ENCODE results near the gene PIGH. TPM values are rescaled to one million over a fixed set of nuclear protein-coding genes. Genes with fewer than 3 reads are reported as not detected.

PIGH gene
- total RNA-seq, 1 donor, result 16.8 TPM

DNA sequence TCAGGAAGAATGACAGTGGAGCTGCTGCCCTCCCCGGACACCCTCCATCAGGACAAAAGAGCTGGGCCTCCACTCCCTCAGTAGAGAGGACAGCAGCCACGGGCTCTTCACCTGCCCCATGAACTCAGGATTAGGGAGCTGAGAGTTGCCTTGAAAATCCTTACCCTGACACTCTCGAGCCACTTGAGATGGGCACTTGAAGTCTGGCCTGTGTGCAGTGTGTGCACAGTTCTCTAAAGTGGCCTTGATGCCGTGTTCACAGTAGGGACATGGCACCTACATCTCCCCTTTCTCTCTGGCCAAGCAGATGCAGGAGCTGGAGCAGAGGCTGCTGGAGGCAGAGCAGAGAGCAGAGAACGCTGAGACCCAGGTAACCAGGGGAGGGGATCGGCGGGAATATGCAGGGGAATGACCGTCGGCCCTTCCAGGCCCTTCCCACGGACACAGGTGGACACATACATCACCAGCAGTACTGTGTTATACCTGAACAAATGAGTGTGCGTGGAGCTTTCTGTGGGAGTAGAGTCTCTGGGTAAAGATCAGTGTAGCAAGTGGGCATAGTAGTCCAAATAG, 44.5 kb downstream of the PIGH start:
- TF ChIP-seq, protein P1, sequence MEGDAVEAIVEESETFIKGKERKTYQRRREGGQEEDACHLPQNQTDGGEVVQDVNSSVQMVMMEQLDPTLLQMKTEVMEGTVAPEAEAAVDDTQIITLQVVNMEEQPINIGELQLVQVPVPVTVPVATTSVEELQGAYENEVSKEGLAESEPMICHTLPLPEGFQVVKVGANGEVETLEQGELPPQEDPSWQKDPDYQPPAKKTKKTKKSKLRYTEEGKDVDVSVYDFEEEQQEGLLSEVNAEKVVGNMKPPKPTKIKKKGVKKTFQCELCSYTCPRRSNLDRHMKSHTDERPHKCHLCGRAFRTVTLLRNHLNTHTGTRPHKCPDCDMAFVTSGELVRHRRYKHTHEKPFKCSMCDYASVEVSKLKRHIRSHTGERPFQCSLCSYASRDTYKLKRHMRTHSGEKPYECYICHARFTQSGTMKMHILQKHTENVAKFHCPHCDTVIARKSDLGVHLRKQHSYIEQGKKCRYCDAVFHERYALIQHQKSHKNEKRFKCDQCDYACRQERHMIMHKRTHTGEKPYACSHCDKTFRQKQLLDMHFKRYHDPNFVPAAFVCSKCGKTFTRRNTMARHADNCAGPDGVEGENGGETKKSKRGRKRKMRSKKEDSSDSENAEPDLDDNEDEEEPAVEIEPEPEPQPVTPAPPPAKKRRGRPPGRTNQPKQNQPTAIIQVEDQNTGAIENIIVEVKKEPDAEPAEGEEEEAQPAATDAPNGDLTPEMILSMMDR (IDR thresholded peaks at IDR 0.05; ENCODE audit: insufficient read depth, low read length), result no peak
- no peak for DNase-seq (ENCODE audit: low read depth)
- no peak overlapping the region for H3K4me3 ChIP-seq (ENCODE audit: low read depth, low read length)

DNA sequence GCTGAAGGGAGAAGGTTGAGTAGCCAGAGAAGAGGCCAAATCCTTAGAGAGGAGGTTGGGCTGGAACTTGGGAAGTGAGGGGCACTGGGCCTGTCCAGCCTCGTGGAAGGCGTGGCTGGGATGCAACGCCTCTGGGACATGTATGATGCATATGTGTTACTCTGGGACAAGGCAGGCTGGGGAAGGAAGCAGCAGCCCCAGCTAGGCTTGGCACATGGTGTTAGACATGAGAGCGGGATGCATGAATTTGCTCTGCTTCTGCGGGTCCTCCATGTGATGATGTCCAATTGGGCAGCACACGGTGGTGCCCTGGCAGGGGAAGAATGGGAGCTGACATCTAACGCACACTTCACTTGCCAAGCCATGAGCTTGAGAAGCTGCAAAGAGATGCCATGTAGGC, 45.7 kb downstream of the PIGH start:
- DNase-seq (ENCODE audit: low read depth), result no peak
- TF ChIP-seq, protein P1 (IDR thresholded peaks at IDR 0.05; ENCODE audit: insufficient read depth, low read length), result no peak
- H3K4me3 ChIP-seq (ENCODE audit: low read depth, low read length), result no peak overlapping the region

DNA sequence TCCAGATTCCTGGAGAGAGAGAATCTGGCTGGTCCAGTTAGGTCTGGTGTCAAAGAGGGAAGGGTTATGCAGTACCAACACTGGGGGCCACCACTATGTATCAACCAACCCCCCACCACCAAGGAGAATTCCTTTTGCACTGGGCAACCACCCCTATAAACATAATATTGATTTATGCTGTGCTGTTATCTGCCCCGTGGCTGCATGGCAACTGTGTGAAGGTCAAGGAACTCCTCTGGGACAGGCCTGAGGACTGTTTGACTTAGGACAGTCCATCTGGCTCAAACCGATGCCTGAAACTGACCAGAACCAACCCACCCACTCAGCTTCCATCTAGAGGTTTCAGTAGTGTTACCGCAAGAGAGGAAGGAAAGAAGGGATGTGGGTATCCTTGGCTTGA, 46.5 kb downstream of the PIGH start:
- no peak for DNase-seq (ENCODE audit: low read depth)
- TF ChIP-seq, protein P1 (IDR thresholded peaks at IDR 0.05; ENCODE audit: insufficient read depth, low read length), result no peak
- H3K4me3 ChIP-seq (ENCODE audit: low read depth, low read length), result no peak overlapping the region

DNA sequence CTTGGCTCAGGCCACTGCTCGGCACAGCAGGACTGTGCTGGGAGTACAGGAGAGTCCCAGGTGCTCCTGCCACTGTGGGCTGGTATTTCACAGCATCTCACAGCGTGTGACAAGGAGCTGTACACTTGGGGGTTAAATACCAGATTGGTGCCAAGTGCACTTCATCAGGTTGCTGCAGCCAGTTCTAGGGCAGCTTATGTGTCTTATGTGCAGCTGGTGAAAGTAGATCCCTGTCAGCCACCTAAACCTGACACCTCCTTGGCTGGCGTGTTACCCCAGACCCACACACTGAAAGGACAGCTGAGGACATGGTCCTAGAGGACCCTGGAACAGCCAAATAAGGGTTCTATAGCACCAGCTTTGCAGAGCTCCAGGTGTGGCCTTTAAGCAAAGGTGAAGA, 48.1 kb downstream of the PIGH start:
- DNase-seq (ENCODE audit: low read depth), result no peak
- TF ChIP-seq, protein P1 (IDR thresholded peaks at IDR 0.05; ENCODE audit: insufficient read depth, low read length), result no peak
- H3K4me3 ChIP-seq (ENCODE audit: low read depth, low read length), result no peak overlapping the region

DNA sequence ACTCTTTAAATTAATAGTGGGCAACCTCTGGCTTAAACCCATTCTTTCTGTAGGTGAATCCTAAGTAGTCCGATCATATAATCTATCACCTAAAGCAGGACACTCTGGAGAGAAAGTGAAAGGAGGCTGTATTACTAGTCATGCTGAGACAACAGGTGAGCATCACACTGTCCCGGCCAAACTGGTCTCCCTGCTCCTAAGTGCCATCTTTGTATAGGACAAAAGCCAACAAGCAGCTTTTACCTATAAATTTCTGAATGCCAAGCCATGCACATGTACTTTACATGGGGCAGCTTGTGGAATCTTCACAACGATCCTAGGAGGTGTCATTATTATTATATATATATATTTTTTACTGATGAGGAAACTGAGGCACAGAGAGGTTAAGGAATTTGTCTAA, 48.9 kb downstream of the PIGH start:
- no peak for DNase-seq (ENCODE audit: low read depth)

DNA sequence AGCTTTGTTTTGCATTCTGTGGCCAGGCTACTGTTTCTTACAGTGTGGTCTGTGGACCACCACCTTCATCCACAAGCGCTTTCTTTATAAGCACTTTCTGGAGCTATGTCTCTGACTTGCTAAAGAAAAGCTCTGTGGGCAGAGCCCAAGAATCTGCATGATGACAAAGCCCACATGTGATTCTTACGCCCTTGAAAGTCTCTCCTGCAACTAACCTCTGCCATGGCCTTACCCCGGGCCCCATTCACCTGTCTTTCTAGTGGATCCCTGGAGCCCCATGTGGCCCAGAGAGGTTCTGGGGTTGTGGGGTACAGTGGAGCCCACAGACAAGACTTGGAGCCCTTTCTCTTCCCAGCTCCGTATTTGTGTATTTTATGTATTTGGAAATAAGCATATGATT, 50.3 kb downstream of the PIGH start:
- no peak overlapping the region for H3K4me3 ChIP-seq (ENCODE audit: low read depth, low read length)
- DNase-seq (ENCODE audit: low read depth), result no peak
- TF ChIP-seq, protein P1 (IDR thresholded peaks at IDR 0.05; ENCODE audit: insufficient read depth, low read length), result no peak

More for the DNA sequence above, 48.9 kb downstream of the PIGH start:
- H3K4me3 ChIP-seq (ENCODE audit: low read depth, low read length), result no peak overlapping the region
- TF ChIP-seq, protein P1 (IDR thresholded peaks at IDR 0.05; ENCODE audit: insufficient read depth, low read length), result no peak

DNA sequence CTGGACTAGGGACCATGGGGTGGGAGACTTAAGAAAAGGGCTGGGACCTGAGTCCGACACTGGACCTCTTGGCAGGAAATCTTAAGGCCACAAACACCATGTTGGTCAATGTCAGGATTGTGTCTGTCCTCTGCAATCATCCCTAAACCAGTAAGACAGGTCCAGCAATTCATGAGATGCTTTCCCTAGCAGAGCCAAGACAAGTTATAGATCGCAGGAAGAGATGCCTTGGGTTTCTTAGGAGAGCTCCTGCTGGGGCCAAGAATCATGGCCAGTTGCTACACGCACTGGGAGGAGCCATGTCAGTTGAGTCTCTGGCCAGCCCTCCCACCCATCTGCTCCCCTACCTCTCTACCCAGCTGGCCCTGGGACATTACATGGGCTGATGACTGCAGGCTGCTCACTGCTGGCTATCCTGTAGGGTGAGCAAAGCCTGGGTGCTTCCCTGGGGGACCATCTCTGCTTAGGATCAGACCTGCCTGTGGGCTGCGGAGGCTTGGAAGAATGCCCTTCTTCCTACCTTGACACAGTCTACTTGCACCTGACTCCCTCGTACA, 52.8 kb downstream of the PIGH start:
- TF ChIP-seq, protein P1 (IDR thresholded peaks at IDR 0.05; ENCODE audit: insufficient read depth, low read length), result no peak
- DNase-seq (ENCODE audit: low read depth), result no peak
- no peak overlapping the region for H3K4me3 ChIP-seq (ENCODE audit: low read depth, low read length)
